ENCODE data around the gene ATF6. TPM values are rescaled to one million over a fixed set of nuclear protein-coding genes. Genes with fewer than 3 reads are reported as not detected.
"Not testable (repeated sequence)": the region's sequence is repeated elsewhere in the genome, so short reads cannot be mapped to it uniquely, and the experiment has no call there.

Gene ATF6
- total RNA-seq, 1 donor from 2014 or later, result 31.1 TPM

DNA sequence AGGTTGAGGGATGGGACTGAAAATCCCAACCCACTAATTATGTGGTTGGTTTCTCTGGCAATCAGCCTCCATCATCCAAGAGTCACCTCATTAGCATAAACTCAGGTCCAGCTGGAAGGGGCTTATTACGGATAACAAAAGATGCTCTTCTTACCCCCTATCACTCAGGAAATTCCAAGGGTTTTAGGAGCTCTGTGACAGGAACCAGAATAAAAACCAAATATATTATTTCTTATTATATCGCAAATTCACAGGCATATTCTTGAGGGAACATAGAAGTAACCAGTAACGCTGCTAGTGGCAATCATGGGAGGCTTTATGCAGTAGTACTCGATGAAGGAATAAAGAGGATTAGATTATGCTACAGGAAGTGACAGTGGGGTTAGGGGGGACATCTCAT is 59.7 kb downstream of the ATF6 start:
- intact Hi-C loops (cut with micrococcal nuclease), result no loop called here

DNA sequence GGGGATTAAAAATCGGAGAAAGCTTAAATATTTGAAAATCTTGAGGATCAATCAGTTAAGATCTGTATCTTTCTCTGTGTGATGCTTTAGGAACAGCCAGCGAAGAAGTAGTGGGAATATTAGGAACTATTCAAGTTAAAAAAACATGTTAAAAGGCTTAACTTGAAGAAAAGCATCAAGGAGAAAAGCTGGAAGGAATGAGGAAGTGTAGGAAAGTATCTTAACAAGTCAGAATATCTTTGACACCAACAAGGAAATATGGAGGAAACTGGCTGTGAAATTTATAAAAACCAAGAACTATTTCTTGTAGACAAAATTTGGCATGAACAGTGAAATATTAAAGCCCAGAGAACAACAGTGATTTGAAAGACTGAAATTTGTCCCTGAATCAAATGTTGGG is 60.4 kb downstream of the ATF6 start:
- intact Hi-C loops (cut with micrococcal nuclease), result no loop called here

DNA sequence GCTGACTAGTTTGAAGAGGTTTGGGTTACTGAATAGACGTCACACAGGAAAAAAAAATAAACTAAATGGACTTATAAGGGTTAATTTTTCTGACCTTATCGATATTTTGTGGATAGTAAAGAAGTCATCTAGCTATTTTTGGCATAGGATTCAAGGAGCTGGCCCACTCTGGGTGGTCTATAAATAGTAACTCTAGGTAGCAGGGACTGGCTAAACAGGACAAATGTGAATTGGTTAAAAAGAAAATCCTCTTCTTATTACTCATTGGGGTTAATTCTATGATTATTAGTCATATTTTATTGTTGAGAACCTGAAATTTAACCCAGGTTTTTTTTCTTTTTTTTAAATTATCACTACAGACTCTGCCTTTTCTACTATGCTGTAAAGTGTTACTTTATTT is 61.7 kb downstream of the ATF6 start:
- intact Hi-C loops (cut with micrococcal nuclease), result no loop called here

DNA sequence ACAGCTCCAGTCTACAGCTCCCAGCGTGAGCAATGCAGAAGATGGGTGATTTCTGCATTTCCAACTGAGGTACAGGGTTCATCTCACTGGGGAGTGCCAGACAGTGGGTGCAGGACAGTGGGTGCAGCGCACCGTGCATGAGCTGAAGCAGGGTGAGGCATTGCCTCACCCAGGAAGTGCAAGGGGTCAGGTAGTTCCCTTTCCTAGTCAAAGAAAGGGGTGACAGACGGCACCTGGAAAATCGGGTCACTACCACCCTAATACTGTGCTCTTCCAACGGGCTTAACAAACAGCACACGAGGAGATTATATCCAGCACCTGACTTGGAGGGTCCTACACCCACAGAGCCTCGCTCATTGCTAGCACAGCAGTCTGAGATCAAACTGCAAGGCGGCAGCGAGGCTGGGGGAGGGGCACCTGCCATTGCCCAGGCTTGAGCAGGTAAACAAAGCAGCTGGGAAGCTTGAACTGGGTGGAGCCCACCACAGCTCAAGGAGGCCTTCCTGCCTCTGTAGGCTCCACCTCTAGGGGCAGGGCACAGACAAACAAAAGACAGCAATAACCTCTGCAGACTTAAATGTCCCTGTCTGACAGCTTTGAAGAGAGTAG is 66.3 kb downstream of the ATF6 start:
- intact Hi-C loops (cut with micrococcal nuclease), result not testable (repeated sequence)

DNA sequence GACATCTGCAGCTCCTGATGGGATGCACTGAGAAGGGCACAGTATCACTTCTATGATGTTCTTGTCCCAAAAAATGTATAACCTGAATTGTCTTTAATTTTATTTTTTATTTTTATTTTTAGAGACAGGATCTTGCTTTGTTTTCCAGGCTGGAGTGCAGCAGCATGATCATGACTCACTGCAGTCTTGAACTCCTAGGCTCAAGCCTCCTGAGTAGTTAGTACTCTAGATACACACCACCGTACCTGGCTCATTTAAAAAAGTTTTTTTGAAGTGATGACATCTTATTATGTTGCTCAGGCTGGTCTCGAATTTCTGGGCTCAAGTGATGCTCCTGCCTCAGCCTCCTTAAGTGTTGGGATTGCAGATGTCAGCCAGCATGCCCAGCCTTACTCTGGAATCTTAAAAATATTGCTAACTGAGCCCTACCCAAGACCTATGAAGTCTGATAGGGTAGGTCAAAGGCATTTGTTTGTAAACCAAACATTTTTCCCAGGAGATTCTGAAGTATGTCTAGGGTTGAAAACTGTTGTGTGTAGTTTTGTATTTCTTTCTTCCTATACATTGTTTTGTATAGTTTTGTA is 68.9 kb downstream of the ATF6 start:
- intact Hi-C loops (cut with micrococcal nuclease), result no loop called here

DNA sequence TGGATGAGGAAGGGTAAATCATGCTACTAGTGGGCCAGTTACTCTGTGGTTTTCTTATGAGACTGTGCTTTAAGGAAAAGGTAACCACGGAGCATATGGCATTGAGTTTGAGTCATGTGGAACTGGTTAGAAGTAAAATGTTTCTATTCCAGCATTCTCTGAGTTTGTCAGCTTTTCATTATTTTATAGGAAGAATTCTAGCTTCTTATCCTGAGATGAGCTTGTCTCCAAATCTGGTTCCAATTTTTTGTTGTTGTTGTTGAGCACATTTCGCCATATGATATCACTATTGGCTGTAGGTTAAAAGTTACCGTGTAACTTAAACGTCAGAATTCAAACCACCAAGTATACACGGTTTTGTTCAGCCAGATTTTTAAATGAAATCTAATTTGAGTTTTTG is 69.9 kb downstream of the ATF6 start:
- intact Hi-C loops (cut with micrococcal nuclease), result no loop called here

DNA sequence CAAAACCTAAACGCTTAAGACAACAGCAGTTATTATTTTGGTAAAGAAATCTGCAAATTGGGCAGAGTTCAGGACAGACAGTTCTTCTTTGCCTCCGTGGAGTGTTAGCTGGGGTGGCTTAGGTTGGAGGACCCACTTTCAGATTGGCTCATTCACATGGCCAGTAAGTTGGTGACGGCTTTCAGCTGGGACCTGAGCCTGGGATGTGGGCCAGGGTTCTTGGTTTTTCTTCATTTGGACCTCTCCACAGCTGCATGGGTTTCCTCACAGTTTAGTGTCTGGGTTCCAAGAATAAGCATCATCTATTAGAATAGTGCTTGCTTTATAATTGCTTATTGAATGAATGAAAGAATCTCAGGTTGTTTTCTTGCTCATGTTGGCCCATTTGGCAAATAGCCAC is 72.2 kb downstream of the ATF6 start:
- intact Hi-C loops (cut with micrococcal nuclease), result no loop called here

DNA sequence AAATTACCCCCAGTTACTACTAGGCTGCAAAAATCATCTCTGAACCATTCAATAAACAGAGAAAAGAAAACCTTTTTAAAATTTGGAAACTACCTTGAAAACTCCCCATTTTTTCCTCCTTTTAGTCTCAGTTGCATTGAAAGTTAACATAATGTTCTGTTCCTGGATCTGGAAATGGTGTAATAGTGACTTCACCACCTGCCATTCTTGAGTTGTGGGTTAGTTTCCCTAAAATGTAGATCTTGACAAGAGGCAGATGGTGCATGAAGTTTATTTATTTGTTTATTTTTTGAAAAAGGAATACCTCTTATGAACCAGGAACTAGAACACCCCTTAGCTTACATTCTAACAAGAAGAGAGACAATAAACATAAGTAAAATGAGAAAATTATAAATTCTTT is 72.8 kb downstream of the ATF6 start:
- intact Hi-C loops (cut with micrococcal nuclease), result no loop called here

DNA sequence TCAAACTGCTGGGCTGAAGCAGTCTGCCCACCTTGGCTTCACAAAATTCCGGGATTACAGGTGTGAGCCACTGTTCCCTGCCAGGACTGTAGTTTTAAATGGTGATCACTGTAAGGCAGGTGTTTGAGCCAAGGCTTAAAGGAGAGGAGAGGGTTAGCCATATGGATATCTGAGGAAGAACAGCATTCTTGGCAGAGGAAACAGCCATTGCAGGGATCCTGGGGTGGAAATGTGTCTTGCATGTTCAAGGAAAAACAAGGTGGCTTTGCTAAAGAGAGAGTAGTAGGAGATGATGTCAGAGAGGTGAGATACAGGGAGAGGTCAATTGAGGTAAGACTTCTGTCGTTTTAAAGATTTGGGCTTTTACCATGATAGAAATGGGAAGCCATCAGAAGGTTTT is 73.5 kb downstream of the ATF6 start:
- intact Hi-C loops (cut with micrococcal nuclease), result no loop called here

DNA sequence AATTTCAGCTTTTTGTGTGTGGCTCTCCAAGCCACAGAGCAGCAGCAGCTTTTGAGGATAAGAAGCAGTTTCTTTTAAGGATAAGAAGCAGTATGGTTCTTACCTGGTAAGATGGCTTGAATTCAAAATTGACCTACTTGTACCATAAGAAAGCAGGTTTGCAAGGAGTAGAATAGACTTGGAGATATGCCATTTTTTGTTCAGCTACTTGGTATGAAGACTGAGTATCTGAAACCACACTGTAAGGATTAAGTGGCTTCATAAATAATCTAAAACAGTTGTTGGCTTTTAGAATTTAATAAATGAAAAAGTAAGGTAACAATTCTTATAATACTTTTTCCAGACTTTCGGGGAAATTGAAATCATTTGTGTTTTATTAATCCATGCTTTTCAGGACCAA is 74.2 kb downstream of the ATF6 start:
- intact Hi-C loops (cut with micrococcal nuclease), result no loop called here

DNA sequence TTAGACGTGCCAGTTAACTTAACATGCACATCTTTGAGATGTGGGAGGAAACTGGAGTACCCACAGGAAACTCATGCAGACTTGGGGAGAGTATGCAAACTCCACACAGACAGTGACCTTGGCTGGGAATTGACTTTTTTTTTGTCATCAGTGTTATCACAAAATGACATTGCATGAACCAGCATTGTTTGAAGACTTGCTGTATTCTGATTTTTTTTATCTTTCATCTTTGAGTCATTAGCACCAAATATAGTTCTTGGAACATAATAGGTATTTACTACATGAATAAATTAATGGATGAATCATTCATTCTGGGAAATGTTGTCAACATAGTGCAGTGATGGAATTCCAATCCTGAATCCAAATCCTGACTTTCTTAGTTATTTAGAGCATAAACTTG is 77.0 kb downstream of the ATF6 start:
- intact Hi-C loops (cut with micrococcal nuclease), result no loop called here

DNA sequence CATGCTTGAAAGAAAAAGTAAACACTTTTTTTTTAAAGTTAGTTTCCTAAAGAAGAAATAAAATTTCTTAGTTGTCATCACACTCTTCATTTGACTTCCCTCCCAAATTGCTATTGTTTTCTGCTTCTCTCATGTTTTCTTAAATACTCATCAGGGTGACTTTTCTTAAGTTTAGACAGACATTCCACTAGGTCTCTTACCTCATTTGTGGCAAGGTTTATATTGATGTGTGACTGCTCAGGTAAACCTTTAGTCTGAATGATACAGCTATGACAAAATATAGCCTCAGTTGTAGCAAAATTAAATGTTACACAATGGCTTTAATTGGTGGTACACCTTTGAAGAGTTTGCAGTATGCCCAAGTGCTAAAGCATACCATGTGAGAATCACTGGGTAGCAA is 78.6 kb downstream of the ATF6 start:
- intact Hi-C loops (cut with micrococcal nuclease), result no loop called here

DNA sequence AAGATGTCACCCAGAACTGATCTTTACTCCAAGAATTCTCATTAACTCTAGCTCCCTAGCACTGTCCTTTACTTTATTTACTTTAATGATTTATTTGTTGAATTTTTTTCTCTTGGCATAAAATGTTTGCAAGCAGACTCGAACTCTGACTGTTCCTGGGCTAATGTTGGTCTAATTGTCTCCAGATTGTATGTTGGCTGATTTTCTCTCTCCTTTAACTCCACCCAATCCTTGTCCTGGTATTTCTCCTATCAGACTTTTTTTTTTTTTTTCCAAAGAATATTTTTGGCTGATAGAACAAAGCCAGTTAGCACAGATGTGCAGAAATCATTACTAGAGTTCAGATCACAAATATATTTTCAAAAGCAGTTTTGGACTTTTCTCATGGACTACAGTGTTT is 82.6 kb downstream of the ATF6 start:
- intact Hi-C loops (cut with micrococcal nuclease), result no loop called here

DNA sequence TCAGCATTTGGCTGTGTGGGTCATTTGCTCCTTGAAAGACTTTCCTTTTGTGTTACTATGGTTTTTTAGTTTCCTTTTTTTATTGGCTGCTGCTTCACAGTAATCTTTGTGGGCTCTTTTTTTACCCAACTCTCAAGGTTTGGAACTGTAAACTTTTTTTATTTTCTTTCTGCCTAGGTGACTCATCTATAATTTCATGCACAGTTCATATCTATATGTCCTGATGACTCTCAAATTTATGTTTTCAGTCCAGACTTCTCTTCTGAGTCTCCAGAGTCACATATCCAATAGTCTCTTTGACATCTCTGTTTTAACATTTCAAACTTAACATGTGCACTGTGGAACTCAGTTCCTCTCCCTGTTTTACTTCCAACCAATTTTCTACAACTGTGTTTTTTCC is 83.4 kb downstream of the ATF6 start:
- intact Hi-C loops (cut with micrococcal nuclease), result no loop called here

DNA sequence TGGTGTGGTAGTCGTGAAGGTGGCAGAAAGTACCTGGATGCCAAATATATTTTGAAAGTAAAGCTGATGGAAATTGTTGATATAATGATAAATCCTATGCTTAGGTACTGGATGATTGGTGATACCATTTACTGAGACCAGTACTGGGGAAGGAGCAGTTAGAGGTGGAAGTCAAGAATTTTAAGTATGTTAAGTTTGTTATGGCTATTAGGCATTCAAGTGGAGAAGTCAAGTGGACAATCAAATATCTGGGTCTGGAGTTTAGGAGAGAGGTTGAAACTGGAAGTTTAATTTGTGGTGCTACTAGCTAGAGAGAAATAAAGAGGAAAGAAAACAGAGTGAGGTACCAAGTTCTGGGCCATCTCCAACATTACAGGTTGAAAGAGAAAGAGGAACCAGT is 89.1 kb downstream of the ATF6 start:
- intact Hi-C loops (cut with micrococcal nuclease), result no loop called here

DNA sequence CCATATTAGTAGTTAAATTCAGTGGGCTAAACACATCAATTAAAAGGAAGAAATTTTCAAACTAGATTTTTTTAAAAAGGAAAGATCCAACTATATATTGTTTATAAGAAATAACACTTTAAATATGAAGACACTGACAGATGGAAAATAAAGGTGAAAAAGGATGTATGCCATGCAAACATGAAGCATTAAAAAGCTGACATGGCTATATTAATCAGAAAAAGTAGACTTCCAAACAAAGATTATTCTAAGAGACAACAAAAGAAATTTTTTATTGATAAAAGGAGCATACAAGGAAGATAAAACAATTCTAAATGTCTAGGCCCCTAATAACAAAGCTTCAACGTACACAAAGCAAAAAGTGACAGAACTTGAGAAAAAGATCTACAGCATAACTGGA is 92.2 kb downstream of the ATF6 start:
- intact Hi-C loops (cut with micrococcal nuclease), result no loop called here

DNA sequence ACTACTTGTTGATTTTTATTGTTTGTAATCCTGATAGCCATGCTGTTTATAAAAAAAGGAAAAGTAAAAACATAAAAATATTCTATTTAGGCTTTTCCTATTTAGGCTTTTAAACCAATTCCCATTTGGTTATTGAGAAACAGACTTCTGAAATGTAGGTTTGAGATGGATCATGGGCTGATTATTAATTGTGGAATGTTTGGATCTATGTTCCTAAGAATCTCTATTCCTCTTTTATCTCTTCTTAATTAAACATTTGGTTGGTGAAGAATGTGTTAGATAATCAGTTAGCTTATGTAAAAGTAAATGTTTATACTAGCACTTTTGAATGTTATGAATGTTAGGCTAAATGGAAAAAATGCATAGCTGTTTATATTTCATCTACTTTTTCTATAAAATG is 97.4 kb downstream of the ATF6 start:
- intact Hi-C loops (cut with micrococcal nuclease), result no loop called here

DNA sequence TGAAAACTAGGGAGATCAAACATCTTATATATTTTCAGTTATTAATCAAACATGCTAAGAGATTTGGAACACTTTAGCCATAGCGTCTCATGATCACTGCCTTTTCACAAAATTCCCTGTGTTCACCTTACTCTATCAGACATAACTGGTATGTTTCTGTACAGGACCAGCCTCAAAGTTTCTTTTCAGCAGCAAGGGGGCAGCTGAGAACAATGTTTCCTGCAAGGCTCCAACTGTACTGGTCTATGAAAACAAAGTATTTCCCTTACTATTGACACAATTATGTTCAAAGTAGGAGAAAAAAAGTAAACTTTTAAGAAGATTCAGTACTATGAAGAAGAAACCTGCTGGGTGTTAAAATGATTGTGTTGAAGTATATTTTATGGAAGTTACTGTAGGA is 98.5 kb downstream of the ATF6 start:
- intact Hi-C loops (cut with micrococcal nuclease), result no loop called here

DNA sequence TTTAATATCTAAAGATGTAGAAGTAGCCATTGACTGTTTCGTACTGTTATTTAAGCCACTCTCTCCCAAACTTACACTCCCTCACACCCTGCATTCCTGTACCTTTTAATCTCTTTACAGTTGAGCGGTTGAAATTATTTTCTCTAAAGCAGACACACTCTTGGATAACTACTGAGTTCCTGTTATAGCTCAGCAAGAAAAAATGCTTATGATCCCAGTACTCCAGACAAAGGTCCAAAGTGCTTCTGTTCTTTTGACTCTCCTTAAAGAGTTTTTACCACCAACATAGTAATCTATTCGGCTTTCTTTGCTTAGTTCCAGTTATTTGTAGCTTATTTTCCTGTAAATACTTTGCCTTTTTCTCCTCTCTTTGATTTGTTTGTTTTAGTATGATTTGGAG is 100.1 kb downstream of the ATF6 start:
- intact Hi-C loops (cut with micrococcal nuclease), result no loop called here

DNA sequence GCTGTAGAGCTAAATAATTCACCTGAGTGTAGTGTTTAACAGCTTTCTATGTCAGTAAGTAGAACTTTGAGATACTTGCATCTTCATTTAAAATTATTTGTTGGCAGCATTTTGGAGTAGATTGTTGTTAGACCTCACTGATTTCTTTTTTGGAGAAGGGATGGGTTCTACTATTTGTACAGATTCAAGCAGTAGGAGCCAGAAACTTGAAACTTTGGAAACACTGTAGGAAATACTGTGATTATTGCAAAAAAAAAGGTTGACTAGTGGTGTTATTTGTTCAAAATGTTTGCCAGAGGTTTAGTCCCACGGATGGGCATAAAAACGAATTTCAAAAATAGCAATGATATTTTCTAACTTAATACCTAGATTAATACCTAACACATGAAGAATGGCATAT is 102.7 kb downstream of the ATF6 start:
- intact Hi-C loops (cut with micrococcal nuclease), result no loop called here

DNA sequence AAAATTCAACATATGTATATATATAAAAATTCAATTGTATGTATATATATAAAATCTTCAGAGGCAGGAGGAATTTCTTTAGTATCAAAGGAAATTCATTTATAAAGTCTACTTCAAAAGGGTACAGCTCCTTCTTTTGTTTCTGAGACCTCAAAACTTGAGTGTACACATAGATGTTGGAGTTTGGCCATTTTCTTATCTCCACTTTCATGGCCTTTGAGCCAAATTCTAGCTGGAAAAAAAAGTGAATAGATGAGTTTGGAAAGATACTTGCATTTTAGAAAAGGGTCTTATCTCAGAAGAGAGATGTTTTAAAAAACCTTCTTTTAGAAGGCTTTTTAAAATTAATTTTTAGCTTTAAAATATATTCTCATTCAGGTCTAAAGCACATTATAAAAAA is 103.2 kb downstream of the ATF6 start:
- intact Hi-C loops (cut with micrococcal nuclease), result no loop called here

DNA sequence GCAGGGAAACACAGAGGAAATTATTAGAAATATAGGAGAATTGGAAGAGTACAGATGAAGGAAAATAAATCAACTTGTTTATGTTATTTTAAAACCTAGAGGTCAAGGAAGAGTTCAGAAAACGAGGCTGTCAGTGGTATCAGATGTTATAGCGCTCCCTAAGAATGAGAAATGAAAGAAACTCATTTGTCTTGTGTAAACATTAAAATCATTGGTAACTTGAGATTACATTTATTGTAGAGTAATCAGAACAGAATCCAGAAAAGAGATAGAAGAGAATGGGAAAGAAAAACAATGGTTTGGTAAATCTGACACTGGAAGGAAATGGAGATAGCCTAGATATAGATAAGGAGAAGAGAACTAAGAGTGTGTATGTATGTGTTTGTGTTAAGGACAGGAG is 106.4 kb downstream of the ATF6 start:
- intact Hi-C loops (cut with micrococcal nuclease), result no loop called here

DNA sequence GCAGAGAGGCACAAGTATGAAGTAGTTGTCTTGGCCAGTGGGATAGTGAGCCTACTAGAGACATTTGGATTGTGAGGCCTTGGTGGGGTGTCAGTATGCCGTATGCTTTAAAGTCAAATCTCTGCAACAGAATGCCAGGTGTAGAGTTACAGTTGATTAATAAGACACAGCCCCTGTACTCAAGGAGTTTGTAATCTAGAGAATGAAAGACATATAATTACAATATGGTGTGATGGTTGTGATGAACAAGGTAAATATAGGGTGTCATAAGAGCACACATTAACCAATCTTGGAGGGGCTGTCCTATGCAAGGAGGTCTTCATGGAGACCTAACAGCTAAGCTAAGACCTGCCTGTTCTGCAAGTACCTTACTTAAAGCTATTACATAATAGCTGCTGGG is 113.1 kb downstream of the ATF6 start:
- intact Hi-C loops (cut with micrococcal nuclease), result no loop called here

DNA sequence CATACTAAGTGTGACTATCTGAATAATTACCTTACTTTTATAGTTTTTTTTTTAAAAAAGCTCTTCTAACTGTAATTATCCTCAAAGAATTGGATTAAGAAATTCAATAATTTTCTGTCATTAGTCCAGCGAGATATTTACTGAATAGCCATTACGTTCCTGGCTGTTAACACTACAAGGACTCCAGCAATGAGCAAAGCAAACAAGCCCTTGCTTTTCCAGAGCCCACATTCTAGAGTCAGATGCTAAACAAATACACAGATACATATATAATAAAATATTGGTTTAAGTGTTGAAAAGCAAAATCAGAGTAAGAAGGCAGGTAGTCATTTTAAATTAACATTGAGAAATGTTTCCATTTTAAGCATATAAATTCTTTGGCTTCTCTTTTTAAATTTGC is 118.4 kb downstream of the ATF6 start:
- intact Hi-C loops (cut with micrococcal nuclease), result no loop called here

All from T-helper 2 cell treated with Interferon-gamma antibody and Interleukin-4, amounts not matched to agents 100 ng/mL and 5 ng/mL, for 36 hours (primary cell).